HG02885 (cell line): ENCODE measurements around the gene STAB1.
"Not testable (repeated sequence)": the region's sequence is repeated elsewhere in the genome, so short reads cannot be mapped to it uniquely, and the experiment has no call there.

Experiments
- ATAC-seq: cut with Tn5 transposase; IDR thresholded peaks from one replicate; pipeline ENCODE4 v1.9.1; 2021; ENCODE audit warnings: mild to moderate bottlenecking; ENCODE audit not compliant: unreplicated experiment, poor library complexity

STAB1 gene

DNA sequence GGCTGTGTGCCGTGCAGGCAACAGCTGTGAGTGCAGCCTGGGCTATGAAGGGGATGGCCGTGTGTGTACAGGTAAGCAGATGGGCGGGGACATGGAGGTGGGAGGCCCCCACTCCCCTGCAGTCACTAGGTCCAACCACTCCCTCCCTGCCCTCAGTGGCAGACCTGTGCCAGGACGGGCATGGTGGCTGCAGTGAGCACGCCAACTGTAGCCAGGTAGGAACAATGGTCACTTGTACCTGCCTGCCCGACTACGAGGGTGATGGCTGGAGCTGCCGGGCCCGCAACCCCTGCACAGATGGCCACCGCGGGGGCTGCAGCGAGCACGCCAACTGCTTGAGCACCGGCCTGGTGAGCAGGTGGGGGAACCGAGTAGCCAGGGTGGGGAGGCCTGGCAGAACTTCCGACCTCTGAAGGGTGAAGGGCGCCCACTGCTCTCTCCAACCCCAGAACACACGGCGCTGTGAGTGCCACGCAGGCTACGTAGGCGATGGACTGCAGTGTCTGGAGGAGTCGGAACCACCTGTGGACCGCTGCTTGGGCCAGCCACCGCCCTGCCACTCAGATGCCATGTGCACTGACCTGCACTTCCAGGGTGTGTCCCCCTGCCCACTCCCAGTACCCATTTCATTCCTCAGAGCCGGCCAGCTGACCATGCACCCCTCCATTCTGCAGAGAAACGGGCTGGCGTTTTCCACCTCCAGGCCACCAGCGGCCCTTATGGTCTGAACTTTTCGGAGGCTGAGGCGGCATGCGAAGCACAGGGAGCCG, 26.9 kb downstream of the STAB1 start:
- no peak for ATAC-seq

DNA sequence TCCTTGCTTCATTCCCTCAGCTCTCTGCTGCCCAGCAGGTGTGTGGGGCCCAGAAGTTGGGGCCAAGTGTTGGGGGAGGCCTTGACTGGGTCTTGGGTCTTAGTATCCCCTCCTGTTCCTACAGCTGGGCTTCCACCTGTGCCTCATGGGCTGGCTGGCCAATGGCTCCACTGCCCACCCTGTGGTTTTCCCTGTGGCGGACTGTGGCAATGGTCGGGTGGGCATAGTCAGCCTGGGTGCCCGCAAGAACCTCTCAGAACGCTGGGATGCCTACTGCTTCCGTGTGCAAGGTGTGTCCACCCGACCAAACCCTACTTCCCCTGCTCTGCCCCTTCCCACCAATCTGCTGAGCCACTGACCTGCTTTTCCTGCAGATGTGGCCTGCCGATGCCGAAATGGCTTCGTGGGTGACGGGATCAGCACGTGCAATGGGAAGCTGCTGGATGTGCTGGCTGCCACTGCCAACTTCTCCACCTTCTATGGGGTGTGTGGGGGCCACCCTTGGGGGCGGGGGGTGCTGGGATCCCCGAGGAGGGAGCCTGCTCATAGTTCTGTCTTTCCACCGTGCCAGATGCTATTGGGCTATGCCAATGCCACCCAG, 27.6 kb downstream of the STAB1 start:
- ATAC-seq = no peak

DNA sequence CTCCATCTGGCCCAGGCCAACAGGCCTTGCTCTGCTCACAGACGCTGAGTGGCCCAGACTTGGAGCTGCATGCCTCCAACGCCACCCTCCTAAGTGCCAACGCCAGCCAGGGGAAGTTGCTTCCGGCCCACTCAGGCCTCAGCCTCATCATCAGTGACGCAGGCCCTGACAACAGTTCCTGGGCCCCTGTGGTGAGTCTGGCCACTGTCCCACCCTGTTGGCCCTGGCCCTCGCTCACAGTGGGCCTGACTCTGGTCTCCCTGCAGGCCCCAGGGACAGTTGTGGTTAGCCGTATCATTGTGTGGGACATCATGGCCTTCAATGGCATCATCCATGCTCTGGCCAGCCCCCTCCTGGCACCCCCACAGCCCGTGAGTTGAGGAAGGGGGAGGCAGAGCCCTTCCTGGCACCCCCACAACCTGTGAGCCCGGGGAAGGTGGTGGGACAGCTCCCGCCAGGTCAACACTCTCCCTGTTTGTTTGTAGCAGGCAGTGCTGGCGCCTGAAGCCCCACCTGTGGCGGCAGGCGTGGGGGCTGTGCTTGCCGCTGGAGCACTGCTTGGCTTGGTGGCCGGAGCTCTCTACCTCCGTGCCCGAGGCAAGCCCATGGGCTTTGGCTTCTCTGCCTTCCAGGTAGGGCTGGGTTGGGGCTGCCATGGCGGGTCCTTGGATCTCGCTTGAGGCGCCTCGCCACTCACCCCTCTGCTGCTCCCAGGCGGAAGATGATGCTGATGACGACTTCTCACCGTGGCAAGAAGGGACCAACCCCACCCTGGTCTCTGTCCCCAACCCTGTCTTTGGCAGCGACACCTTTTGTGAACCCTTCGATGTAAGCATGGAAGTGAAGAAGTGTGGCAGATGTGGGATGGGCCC, 28.5 kb downstream of the STAB1 start:
- no peak for ATAC-seq

DNA sequence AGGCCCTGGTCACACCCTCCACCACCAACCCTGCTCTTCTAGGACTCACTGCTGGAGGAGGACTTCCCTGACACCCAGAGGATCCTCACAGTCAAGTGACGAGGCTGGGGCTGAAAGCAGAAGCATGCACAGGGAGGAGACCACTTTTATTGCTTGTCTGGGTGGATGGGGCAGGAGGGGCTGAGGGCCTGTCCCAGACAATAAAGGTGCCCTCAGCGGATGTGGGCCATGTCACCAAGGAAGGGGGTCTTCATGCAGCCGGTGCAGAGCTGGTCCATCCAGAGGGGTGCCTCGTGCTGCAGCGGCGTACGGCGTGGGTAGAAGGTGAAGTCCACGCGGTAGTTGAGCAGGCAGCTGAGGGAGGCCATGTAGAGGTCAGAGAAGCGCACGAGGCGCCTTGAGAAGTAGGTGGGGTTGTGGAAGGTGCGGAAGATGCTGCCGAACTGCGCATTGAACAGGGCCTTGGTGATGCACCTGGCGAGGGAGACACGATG, 29.2 kb downstream of the STAB1 start:
- ATAC-seq = no peak

DNA sequence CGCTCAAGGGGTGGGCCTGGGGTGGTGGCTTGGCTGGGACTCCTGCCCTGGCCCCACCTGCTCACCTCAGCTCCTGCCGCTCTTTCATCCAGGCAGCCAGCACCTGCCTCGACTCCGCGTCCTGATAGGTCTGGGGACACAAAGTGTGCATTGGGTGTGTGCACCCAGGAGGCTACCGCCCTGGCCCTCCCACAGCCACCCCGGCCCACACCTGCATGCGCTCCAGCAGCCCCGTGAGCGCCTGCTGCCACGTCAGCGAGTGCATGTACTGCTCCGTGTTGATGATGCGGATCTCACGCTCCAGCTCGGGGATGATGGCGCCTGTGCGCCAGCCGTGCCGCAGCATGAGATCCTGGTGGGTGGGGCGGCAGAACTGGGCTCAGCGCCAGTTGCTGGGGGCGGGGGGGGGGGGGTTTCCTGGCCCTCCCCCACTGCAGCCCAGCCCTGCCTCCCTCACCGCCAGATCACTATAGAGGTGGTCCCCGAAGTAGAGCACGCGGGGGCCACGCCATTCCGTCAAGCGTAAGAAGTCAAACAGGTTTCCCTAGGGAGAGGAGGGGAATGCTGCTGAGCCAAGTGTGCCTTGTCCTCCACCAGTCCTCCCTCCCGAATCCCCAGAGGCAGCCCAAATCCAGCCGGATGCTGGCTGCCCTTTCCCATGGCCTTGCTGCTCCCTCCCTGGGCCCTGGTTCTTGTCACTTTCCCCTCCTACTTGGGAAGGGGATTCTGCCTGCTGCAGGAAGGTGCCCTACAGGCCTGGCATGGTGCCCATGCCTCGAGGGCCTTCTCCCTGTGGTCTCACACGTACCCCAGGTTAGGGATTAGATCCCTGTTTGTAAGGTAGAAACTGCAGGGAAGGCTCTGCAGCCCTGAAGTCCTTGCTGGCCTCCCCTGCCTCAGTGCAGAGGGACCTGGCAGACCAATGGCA, 29.9 kb downstream of the STAB1 start:
- no peak for ATAC-seq

DNA sequence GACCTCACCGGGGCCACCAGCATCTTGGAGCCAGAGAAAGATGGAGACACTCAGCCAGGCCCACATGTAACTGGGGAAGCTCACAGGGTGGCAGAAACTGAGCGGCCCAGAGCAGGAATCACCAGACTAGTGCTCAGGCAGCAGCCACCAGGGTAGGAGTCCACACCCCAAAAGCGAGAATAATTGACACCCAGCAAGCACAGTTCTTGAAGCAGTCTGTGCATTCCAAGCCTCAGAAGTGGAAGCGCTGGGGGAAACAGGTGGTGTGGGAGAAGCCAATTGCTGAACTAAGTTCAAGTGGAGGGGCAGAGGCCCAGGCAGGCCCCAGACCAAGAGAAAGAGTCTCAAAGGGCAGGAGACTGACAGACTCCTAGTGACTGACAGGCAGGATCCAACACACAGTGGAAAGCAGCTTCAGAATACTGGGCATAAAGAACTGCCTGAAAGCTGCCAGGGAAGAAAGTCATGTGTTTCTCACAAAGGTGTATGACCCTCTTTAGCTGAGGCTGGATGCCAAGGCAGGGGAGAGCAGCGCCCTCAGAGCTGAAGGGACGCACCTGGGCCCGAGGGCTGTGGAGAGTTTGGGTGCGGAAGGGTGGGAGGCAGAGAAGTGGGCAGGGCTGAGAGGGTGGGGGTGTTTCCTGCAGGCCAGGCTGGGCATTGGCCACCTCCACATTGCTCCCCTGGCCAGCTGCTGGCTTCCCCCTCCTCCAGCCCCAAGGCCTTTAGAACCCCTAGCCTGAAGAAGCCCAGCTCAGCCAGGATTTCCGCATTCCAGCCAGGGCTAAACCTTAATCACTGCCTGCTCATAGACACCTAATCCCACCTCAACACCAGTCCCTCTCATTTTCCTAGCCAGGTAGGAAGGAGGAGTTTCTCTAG, 30.8 kb downstream of the STAB1 start:
- no peak for ATAC-seq

DNA sequence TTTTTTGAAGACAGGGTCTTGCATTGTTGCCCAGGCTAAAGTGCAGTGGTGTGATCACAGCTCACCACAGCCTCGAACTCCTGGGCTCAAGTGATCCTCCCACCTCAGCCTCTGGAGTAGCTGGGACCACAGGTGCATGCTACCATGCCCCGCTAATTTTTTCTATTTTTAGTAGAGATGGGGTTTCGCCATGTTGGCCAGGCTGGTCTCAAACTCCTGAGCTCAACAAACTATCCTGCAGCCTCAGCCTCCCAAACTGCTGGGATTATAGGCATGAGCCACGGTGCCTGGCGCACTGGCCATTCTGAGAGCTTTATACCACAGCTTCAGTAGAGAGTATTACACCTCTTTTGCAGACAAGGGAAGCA, 31.5 kb downstream of the STAB1 start:
- ATAC-seq = not testable (repeated sequence)

DNA sequence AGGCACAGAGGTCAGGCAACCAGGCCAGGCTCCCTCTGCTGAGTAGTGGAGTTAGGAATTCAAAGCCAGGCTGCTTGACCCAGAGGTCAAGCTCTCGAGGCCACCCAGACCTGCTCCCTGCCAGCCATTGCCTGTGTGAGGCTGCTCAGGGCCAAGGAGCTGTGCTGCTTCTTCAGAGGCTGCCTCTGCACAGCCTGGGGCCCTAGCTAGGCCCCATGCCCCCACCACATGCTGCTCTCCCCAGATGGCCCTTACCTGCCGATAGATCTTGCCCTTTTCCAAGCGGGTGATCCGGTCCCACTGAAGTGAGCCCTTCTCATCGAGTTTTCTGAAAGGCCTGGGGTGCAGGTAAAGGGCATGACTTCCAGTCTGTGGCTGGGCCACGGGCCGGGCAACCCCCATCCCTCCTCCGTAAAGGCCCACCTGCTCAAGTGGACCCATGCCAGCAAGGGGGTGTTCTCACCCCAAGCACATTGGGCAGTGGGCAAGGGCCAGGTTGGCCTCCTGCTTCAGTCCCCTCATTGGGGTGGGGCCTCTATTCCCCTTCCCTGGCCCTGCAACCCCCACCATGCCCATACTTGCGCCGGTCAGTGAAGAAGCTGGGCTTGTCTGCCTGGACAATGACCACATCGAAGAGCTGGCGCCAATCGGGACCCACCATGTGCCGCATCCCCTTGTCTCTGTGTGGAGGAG, 32.0 kb downstream of the STAB1 start:
- no peak for ATAC-seq

DNA sequence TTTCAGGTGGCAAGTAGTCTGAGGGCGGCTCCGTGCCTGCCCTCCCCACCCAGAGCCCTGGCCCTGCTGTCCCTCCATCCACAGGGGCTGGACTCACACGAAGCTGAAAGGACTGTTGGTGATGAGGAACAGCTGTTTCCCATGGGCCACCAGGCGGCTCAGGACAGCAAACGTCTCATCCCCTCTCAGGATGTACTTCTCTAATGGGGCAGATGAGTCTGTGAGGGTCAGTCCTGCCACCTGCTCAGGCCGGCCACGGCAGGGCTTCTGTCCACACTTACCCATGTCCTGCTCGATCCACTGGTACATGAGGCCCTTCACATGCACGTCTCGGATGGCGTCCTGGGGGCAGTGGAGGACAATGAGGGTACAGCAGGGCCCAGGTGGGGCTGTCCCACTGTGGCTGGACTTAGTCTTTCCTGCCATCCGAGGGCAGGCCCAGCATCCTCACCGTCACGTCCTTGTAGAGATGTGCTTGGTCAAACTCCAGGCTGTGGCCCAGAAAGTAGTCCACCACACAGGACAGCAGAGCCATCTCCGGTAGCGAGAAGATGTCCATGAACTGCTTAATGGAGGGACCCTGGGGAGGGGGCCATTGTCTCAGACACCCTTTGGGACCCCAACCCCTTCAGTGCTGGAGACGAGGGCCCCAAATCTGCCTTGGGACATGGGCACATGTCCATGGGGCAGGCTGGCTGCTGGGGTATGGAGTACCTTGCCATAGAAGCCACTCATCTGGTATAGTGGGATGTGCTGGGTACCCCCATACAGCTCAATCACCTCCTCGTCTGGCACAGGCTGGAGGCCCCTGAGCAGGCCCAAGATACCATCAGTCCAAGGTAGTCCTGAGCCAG, 32.8 kb downstream of the STAB1 start:
- ATAC-seq = no peak

DNA sequence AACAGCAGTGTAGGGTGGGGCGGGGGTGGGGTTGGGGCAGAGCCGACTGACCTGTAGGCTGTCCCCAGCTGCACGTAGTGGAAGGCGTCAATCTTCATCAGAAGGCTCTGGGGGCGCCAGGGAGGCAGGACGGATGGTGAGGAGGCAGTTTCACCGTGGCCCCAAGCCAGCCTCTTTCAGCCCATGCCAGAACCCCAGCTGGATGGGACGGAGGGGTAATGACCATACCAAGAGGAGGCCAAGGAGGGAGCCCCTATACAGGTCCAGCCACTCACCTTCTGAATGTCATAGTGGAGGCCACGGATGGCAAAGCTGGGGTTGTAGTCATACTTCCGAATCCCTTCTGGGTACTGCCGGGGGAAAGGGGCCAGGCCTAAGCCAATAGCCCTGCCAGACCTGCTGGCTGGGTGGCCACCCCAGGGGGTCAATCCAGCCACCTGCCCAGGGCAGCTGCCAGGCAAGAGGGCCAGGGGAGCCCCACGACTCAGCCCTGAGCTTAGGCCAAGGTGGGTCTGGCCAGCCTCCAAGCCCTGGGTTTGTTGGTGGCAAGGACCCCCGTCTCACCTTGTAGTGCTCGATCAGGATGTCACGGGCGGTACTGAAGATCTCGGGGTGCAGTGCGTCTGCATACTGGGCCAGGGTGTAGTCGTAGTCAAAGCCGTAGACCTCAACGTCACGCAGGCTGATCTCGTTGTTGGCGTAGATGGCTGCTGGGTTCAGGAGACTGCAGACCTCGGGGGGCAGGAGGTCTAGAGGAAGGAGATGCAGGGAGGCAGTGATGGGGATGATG, 33.6 kb downstream of the STAB1 start:
- ATAC-seq = no peak

DNA sequence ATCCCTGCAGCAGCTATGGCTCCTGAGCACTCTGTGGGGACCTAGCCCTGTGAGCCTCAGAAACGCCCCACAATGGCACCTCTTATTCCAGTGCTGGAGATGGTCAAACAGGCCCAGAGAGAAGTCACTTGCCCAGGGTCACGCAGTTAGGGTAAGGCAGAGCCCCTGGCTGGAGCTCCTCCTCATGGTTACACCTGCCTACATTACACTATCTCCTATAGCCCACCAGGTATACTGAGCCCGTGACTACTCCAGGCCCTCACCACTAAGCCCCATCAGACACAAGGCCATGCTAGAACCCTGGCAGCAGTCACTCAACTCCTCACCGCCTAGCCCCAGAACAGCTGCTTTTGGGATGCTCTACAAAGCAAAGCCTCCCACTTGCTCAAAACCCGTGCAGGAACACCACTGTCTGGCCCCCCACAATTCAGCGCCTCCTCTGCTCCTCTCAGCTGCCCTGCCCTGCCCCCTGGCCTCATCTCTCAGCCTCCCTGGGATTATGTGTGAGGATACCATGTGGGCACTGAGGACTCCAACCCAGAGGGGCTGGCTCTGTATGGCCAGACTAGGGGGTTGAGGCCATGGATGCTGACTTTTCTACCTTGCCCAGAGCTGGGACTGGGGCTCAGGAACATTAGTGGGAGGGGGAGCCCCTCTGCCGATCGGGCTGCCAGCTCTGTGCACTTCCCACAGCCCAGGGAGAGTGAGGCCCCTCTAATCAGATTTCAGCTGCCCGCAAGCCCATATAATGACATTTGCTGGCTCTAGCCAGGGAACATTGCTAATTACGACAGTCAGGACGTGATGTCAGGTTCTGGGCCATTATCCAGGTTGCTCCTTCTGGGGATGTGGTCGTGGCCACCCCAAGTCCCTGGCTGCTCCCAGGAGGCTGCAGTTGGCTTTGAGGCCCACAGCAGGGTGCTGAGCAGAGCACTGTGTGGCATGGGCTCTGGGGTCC, 34.5 kb downstream of the STAB1 start:
- ATAC-seq = no peak

DNA sequence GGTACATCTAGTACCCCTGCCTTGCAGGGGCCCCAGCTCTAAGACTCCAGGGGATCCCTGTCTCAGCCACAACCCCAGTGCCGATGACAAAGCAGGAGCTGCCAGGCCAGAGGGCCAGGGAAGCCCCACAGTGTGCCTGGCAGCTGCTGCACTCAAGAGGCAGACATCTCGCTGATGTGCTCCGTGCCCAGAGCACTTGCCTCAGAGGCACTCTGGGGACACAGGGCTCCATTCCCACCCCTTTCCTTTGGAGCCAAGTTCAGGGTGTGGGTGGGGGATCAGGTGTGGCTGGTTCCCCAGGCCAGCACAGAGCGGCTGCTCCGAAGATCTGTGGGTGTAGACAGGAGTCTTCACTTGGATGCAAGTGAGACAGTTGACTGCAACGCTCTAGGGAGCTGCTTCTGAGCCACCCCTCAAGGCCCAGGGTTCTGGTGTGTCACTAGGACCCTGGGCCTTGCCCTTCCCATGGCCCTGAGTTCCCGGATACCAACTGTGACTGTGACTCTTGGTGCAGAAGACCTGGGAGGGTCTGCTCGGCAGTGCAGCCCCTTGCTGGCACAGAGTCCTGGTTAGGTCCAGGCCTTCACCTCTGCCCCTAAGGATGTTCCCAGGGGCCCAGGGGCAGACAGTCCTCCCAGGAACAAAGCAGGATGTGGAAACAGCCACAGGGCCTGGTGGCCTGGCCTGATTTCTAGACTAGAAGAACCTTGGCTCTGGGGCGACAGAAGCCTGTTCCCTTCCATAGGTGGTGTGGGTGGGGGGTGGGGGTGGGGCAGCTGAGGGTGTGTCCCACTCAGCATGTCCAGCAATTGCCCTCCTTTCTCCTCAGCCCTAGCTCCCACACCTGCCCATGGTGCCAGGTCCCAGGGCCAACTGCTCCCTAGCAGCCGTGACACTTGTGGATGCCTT, 36.0 kb downstream of the STAB1 start:
- no peak for ATAC-seq

DNA sequence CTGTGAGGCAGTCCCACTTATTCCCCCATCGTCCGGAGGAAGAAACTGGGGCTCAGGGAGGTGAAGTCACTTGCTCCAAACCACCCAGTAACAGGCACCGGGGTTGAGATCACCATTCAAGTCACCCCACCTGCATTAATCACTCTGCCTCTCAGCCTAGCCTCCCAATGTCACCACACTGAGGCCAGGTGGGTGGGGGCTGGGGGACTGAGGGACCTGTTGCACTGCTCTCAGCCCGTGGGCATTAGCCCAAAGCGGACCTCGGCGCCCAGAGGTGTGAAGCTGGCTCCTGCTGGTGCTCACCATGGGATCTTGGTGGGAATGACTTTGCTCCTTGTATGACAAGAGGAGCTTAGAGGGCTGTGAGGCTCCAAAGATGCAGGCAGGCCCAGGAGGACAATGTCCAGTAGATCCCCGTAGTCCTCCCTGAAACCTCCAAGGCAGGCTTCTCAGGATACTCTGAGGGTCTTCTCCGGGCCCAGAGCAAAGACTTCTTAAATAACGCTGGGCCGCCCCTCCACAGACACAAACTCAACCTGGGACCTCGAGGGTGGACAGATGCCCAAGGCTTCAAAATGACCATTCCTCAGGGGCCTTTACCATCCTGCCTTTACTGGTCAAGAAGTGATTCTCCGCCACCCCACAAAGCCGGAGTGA, 36.9 kb downstream of the STAB1 start:
- ATAC-seq = no peak

DNA sequence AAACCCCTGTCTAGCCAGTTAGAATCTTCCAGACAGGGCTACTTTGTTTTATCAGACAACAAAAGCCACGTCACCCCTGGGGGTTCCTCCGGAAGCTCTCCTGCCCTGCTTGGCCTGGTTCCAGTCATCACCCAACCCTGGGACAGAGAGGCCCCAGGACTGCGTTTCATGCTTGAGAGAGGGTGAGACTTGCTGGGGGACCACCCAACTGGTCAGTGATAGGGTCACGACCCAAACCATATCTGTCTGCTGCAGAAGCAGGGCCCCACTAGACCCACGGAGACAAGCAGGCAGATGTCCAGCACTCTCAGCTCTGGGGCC, 37.3 kb downstream of the STAB1 start:
- no peak for ATAC-seq
